Chondrocyte (in vitro differentiated cells): ENCODE data around the gene ITLN2. TPM values are rescaled to one million over a fixed set of nuclear protein-coding genes. Genes with fewer than 3 reads are reported as not detected.
"Not testable (repeated sequence)": the region's sequence is repeated elsewhere in the genome, so short reads cannot be mapped to it uniquely, and the experiment has no call there.

ENCODE experiments used
- DNase-seq: peaks from one replicate; pipeline ENCODE4 v3.0.0; 2021; ENCODE audit warnings: mixed read lengths, low spot score
- H3K27ac Mint-ChIP-seq: one replicate; pipeline ENCODE4 v1.8.0; 2021; ENCODE audit warnings: mild to moderate bottlenecking, moderate library complexity, mixed read lengths; ENCODE audit not compliant: unreplicated experiment
- H3K27me3 Mint-ChIP-seq: 2 replicates; pipeline ENCODE4 v1.8.0; 2021; ENCODE audit warnings: low read depth, mixed read lengths
- H3K36me3 Mint-ChIP-seq: 2 replicates; pipeline ENCODE4 v1.8.0; 2021; ENCODE audit warnings: low read depth, mixed read lengths
- H3K4me1 Mint-ChIP-seq: 2 replicates; pipeline ENCODE4 v1.8.0; 2021; ENCODE audit warnings: low read depth, mild to moderate bottlenecking, mixed read lengths
- H3K4me3 Mint-ChIP-seq: one replicate; pipeline ENCODE4 v1.8.0; 2021; ENCODE audit warnings: mild to moderate bottlenecking, moderate library complexity, mixed read lengths; ENCODE audit not compliant: unreplicated experiment
- H3K9me3 Mint-ChIP-seq: 2 replicates; pipeline ENCODE4 v1.8.0; 2021; ENCODE audit warnings: low read depth, mixed read lengths
- total RNA-seq: library from RNA; stranded (reverse); gene quantifications from 3 replicates; pipeline ENCODE4 v1.2.1, GENCODE V29; 2021
- TF ChIP-seq, protein P1 (sequence below): fragments of 200-600 bp; sonication (generic); IDR thresholded peaks from 2 replicates; pipeline ENCODE4 v1.5.0; 2021; ENCODE audit warnings: antibody characterized with exemption, mild to moderate bottlenecking, moderate library complexity

Gene ITLN2
- total RNA-seq, 1 donor from 2014 or later: not detected

DNA sequence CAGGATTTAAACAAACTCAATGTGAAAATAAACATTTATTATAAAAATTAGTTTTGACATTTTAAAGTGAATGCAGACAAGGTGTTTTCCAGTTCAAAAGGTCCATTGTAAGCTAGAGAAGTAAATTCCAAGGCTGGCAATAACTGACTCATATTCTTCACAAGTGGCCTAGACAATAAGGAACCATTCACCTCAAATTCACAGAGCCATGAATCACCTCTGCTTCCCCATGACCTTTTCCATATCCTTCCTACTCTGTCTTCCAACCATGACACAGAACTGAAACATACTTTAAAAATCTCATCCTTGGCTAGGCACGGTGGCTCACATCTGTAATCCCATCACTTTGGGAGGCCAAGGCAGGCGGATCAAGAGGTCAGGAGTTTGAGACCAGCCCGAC lies 41.6 kb upstream of the ITLN2 start:
- no peaks in the 10 kb centered on the region for H3K9me3 Mint-ChIP-seq
- H3K36me3 Mint-ChIP-seq: no peaks in the 10 kb centered on the region
- H3K4me1 Mint-ChIP-seq: no peaks in the 10 kb centered on the region
- H3K27me3 Mint-ChIP-seq: no peaks in the 10 kb centered on the region
- no peak for DNase-seq
- TF ChIP-seq, protein P1, sequence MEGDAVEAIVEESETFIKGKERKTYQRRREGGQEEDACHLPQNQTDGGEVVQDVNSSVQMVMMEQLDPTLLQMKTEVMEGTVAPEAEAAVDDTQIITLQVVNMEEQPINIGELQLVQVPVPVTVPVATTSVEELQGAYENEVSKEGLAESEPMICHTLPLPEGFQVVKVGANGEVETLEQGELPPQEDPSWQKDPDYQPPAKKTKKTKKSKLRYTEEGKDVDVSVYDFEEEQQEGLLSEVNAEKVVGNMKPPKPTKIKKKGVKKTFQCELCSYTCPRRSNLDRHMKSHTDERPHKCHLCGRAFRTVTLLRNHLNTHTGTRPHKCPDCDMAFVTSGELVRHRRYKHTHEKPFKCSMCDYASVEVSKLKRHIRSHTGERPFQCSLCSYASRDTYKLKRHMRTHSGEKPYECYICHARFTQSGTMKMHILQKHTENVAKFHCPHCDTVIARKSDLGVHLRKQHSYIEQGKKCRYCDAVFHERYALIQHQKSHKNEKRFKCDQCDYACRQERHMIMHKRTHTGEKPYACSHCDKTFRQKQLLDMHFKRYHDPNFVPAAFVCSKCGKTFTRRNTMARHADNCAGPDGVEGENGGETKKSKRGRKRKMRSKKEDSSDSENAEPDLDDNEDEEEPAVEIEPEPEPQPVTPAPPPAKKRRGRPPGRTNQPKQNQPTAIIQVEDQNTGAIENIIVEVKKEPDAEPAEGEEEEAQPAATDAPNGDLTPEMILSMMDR: no peak
- H3K27ac Mint-ChIP-seq: no peak overlapping the region
- H3K4me3 Mint-ChIP-seq: no peak overlapping the region

- TF ChIP-seq, protein P1: peak; percentile 77
- DNase-seq: no peak
- Mint-ChIP-seq H3K4me1 (peaks cover 2% of the 10 kb centered on the region), H3K36me3 (no peaks in the 10 kb centered on the region), H3K27ac (no peak overlapping the region), H3K9me3 (no peaks in the 10 kb centered on the region), H3K27me3 (no peaks in the 10 kb centered on the region), H3K4me3 (no peak overlapping the region)
Measured at GRCh38 chr1:160993544-160994193, 39.1 kb upstream of the ITLN2 start.

- H3K36me3 Mint-ChIP-seq, H3K27ac Mint-ChIP-seq, H3K4me3 Mint-ChIP-seq: not testable (repeated sequence)
Measured at GRCh38 chr1:160992036-160992435, 37.4 kb upstream of the ITLN2 start.

DNA sequence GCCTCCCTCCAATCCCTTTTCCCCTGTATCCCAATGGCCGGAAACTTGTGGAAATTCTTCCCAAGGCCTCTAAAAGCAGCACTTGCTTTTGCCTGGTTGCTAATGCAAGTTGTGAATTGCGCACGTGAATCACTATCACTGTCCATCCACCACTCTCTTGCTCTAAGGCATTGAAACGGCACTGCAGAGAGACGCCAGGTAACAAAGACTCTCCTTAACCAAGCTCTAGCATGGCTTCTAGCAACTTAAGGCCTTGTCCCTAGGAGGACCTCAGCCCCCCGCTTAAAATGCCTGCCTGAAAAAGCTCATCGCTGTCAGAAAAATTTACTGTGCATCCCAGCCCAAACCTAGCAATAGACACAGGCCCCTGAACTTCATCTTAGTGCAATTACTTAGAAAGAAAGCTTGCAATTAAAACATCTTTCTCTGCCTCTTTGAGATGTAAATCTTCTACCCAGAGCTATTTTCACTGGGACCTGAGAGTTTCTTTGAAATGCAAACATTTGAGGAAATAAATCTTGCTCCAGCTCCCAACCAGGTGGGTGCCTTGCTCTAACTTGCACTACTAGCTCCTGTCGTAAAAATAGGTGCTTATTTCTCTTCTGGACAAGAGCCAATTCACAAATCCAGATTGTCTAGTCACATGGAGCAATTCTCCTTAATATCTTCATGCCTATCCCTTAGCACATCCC lies 32.9 kb upstream of the ITLN2 start:
- no peaks in the 10 kb centered on the region for H3K9me3 Mint-ChIP-seq
- no peaks in the 10 kb centered on the region for H3K36me3 Mint-ChIP-seq
- no peak overlapping the region for H3K4me3 Mint-ChIP-seq
- peaks cover 2% of the 10 kb centered on the region for H3K4me1 Mint-ChIP-seq
- peaks cover 6% of the 10 kb centered on the region for H3K27me3 Mint-ChIP-seq
- TF ChIP-seq, protein P1: no peak
- DNase-seq: peak; percentile 4
- no peak overlapping the region for H3K27ac Mint-ChIP-seq

More at GRCh38 chr1:160992036-160992435, 37.4 kb upstream of the ITLN2 start:
- H3K27me3 Mint-ChIP-seq, H3K9me3 Mint-ChIP-seq, DNase-seq, H3K4me1 Mint-ChIP-seq: not testable (repeated sequence)

- peaks cover 12% of the 10 kb centered on the region for H3K4me1 Mint-ChIP-seq
- TF ChIP-seq, protein P1: no peak
- peaks cover 21% of the 10 kb centered on the region for H3K27me3 Mint-ChIP-seq
Measured at GRCh38 chr1:160985723-160986122, 31.1 kb upstream of the ITLN2 start.

More at GRCh38 chr1:160985723-160986122, 31.1 kb upstream of the ITLN2 start:
- no peak for DNase-seq
- H3K9me3 Mint-ChIP-seq: no peaks in the 10 kb centered on the region
- peaks cover 1% of the 10 kb centered on the region for H3K36me3 Mint-ChIP-seq
- no peak overlapping the region for H3K27ac Mint-ChIP-seq
- H3K4me3 Mint-ChIP-seq: no peak overlapping the region
